T-helper 2 cell treated with Interferon-gamma antibody and Interleukin-4, amounts not matched to agents 100 ng/mL and 5 ng/mL, for 36 hours (primary cell): ENCODE data around the gene MCF2L. TPM values are rescaled to one million over a fixed set of nuclear protein-coding genes. Genes with fewer than 3 reads are reported as not detected.

ENCODE experiments used
- intact Hi-C: fragments of 100-400 bp; cut with micrococcal nuclease; formaldehyde crosslinking; loops from one replicate; pipeline ENCODE4 v1.15.1; 2023
- total RNA-seq: library from RNA; stranded (reverse); gene quantifications from 2 replicates; pipeline ENCODE4 v1.2.3, GENCODE V29; 2022

The MCF2L gene
- total RNA-seq, 1 donor from 2014 or later, result 0.14 TPM

DNA sequence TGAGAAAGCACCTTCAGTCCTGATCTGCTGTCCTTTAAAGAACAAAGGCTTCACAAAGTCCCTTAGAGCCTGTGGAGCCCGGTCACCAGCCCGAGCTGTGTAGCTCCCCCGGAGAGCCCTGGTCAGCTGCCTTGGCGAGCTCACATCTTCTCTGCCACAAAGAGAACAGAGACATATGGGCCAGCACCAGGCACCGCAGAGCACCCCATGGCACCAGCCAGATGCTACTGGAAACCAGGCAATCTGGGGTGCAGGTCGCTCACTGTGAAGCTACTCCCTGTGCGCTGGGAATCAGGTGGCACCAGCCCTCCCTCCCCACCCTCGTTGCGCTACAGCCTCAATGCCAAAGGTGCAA is 92.2 kb downstream of the MCF2L start:
- intact Hi-C loops, result no loop called here

- intact Hi-C loops, result no loop called here
Observed at GRCh38 chr13:113061796-113062425, 92.9 kb downstream of the MCF2L start.

DNA sequence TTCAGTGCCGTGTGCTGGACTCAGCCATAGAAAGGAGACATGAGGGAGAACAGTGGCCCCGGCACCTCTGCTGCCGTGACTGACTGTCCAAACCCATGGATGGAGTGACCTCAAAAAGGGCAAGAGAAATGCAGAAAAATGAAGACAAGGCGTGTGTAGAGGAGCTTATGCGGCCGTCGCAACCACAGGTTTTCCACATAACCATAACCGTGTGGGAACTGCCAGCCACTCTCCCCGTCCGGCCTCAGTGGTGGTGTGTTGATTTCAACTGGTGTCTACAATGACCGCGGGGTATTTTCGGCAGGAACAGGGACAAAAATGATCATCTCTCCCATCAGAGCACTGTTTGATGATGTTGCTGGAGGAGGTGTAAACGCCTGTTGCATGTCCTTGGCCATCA is 93.7 kb downstream of the MCF2L start:
- intact Hi-C loops, result no loop called here

- intact Hi-C loops, result no loop called here
Observed at GRCh38 chr13:113063091-113063491, 94.1 kb downstream of the MCF2L start.

GRCh38 chr13:113064000-113064533 is 95.1 kb downstream of the MCF2L start:
- intact Hi-C loops, result no loop called here

DNA sequence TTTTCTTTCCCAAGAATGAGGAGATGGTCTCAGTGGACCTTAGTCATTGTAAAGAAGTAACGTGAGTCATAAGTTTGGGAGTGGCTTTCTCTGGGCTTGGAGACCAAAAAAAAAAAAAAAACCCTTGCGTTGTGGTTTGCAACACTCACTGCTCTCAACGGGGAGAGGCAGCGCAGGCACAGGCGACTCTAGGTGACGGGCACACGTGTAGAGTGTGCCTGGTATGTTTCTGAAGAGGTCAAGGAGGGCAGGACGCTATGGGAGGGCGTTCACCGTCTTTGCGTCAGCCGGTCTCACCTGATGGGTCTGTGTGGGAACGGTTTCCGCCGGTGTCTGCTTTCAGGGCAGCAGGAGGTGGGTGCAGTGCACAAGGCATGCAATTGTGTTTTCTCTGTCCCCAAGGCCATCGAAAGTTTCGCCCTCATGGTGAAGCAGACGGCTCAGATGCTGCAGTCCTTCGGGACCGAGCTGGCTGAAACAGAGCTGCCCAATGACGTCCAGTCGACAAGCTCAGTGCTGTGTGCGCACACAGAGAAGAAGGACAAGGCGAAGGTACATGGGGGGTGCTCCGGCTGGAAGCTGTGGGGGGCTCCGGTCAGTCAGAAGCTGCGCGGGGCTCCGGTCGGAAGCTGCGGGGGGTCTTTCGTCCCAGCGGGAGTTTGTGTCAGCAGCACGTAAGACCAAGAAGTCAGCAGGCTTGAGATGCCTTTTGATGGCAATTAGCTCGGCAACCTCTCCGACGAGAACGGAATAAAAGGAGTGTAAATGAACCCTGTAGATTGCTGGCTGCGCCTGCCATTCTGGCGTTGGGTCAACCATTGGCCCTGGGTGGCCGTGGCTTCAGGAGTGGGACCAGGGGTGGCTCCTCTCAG is 95.8 kb downstream of the MCF2L start:
- intact Hi-C loops, result no loop called here

GRCh38 chr13:113065406-113066141 is 96.6 kb downstream of the MCF2L start:
- intact Hi-C loops, result no loop called here

DNA sequence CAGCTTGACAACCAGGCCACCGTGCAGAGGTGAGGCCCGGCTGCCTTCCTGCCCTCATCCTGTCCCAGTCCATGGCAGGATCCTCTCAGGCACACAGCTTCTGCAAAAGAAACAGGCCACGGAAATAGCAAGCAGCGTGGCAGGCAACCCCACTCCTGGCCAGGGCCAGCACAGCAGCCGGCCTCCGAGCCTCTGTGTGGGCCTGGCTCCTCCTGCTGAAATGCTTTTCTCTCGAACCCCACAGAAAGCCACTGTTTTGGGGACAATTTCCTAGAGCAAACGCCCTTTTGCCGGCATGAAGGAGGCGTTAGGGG is 97.1 kb downstream of the MCF2L start:
- intact Hi-C loops, result no loop called here

GRCh38 chr13:113066746-113067145 is 97.7 kb downstream of the MCF2L start:
- intact Hi-C loops, result no loop called here

DNA sequence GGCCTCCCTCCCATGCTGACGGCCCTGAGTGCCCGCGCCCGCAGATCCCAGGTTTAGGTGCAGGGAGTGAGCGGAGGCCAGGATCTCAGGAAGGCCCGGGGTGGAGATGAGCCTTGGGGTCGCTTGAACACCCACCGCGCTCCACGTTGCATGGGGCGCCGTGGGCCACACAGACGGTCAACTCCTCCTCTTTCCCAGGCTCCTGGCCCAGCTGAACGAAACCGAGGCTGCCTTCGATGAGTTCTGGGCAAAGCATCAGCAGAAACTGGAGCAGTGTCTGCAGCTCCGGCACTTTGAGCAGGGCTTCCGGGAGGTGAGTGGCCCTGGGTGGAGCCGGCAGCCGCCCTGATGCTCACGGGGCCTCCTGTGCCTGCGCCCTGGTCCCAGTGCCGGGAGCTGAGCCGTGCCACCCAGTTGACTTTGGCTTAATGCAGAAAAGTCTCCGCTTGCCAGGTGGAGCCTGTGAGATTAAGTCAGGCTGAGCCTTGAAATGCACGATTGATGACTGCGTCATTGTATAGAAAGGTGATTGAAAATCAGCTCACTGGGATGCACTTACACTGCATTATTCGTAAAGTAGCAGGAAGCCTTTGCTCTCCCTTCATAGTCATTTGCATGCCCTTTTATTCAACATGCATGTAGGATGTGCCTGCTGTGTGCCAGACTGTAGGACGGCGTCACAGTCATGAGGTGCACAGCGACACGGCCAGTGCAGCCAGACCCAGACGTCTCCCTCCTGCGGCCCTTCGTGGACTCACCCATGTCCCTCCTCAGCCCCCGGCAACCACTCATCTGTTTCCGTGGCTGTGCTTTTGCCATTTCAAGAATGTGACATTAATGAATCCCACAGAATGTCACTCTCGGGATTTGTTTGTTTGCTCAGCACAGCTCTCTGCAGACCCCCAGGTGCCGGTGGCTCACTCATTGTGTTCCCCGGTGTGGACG is 101.1 kb downstream of the MCF2L start:
- intact Hi-C loops, result no loop called here

- intact Hi-C loops, result no loop called here
Observed at GRCh38 chr13:113070855-113071254, 101.8 kb downstream of the MCF2L start.

DNA sequence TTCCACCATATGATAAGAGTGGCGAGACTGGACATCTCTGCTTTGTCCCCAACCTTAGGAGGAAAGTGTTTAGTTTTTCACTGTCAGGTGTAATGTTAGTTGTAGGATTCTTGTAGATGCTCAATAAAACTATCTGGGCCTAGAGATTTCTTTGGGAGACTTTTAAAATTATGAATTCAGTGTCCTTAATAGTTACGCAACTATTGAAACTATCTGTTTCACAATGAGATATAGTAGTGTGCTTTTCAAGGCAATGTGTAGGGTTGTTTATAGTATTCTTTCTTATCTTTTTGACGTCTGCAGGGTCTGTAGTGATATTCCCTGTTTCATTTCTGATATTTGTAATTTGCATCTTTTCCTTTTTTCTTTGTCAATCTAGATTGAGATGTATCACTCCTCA is 103.4 kb downstream of the MCF2L start:
- intact Hi-C loops, result no loop called here

DNA sequence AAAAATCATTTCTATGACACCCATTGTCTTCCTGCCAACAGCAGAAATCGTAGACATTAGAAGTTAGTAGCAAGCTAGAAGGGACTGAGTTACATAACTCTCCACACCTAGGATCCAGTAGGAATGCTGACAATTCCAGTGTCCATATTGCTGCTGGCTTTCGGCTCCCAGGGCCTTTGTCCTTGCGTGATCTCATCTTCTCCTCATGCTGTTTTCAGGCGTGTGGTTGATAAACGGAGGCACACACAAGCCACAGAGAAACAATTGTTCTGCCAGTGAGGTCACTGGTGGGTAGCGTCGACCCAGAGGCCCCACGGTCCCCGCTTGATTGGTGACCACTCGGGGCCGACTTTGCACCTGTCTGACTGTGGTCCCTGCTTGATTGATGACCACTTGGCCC is 104.9 kb downstream of the MCF2L start:
- intact Hi-C loops, result no loop called here

DNA sequence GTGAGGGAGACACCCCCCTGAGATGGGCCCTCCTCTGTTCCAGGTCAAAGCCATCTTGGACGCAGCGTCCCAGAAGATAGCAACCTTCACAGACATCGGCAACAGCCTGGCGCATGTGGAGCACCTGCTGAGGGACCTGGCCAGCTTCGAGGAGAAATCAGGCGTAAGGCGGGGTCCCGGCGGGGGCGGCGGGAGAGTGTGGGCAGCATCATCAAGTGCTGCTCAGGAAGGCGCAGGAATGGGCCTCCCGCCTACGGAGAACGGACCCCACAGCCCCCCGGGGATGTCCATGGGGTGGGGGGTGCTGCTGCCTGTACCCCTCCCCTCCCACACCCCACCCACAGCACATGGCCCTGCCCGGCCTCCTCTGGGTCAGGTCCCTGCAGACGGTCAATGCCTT is 105.4 kb downstream of the MCF2L start:
- intact Hi-C loops, result no loop called here

DNA sequence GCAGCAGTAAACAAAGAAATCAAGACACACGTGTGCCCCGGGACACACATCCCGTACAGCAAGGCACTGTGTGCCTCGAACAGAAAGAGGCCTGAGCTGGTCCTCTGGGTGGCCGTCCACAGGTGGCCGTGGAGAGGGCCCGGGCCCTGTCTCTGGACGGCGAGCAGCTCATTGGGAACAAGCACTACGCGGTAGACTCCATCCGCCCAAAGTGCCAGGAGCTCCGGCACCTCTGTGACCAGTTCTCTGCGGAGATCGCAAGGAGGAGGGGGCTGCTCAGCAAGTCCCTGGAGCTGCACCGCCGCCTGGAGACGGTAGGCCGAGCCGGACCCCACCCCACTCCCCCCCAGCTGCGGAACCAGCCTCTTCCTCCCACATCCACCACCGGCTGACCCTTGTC is 105.9 kb downstream of the MCF2L start:
- intact Hi-C loops, result no loop called here

DNA sequence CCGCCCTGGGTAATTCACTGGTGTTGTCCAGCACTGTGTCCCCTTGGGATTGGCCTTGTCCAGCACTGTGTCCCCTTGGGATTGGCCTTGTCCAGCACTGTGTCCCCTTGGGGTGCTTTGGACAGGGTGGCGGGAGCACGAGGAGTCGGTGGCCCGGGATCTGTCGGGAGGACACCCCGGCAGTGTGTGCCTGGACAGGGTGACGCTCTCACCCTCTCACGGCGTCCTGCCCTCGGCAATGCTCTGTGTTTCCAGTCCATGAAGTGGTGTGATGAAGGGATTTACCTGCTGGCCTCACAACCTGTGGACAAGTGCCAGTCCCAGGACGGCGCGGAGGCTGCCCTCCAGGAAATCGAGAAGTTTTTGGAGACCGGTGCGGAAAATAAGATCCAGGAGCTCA is 106.7 kb downstream of the MCF2L start:
- intact Hi-C loops, result no loop called here

DNA sequence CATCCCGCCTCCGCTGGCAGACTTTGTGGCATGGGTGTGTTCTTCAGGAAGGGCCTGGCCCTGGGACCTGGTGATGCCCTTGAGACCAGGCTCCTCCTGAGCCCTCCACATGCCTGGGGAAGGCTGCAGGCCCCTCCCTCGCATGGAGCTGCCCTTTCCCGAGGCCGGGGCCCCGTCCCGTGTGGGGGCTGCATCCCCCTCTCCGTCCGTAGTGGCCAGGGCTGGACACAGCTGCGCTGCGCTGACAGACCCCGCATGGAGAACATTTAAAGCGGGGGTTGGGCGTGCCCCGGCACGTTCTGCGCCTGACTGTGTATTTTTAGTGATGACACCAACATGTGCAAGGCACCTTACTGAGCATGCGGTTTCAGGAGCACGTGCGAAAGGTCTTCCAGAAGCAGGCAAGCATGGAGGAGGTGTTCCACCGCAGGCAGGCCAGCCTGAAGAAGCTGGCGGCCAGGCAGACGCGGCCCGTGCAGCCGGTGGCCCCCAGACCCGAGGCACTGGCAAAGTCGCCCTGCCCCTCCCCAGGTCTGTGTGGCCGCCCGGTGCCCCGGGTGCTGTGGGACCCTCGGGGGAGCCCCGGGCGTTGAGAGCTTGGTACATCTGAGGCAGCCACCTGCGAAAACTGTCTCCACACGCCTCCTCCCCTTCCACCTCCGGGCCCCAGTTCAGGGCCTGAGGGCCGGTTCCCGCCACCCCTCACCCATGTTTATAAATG is 107.8 kb downstream of the MCF2L start:
- intact Hi-C loops, result no loop called here

DNA sequence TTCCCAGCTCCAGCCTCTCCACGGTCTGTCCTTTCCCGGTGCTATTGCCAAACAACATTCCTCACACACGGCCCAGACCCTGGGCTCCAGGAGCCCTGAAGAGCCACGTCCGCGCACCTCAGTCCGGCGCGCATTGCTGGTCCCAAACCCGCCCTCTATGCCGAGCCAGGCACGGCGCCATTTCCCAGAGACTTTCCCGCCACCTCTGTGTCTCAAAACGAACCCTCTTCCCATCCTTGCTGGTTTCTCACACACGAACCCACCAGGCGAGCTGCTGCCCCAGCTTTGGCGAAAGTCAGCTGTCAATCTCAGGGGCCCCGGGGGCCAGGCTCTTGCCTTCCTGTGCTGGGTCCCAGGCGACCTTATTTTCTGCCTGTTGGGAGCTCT is 108.5 kb downstream of the MCF2L start:
- intact Hi-C loops, result no loop called here

DNA sequence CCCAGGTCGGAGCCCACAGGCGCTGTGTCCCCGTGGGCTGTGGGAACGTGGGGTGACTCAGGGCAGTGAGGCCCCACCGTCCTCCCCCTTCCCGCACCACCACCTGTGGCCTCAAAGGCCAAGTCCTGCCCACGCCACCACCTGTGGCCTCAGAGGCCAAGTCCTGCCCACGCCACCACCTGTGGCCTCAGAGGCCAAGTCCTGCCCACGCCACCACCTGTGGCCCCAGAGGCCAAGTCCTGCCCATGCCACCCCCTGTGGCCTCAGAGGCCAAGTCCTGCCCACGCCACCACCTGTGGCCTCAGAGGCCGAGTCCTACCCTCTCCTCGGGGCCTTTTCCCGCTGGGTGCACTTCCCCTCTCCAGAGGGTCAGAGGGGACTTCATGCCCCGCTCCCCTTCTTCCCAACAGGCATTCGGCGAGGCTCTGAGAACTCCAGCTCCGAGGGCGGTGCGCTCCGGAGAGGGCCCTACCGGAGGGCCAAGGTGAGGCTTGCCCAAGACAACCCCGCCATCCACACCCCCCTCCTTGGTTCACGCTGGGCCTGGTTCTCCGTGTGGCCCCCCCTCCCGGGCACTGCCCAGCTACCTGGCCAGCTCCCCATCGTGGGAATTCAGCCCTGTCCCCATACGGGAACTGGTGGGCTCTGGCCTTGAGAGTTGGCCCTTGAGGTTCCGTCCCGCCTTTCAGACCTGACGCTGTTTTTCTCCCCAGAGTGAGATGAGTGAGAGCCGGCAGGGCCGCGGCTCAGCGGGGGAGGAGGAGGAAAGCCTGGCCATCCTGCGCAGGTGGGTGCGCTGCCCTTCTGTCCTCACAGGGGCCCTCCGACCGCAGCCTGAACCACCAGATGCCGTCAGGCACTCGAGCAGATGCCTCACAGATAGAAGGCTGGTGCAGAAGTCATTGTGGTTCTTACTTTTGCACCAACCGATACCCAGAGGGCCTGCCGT is 109.2 kb downstream of the MCF2L start:
- intact Hi-C loops, result no loop called here
